OCI-LY3 (cell line): ENCODE data around the gene UQCC5.

ENCODE experiments used
- H2AFZ ChIP-seq: fragments of 200-600, 300-600 bp; shearing (Covaris generic); 2 replicates; pipeline ENCODE4 v1.6.0; 2014; ENCODE audit warnings: antibody characterized with exemption, low read depth, low read length
- H3K27ac ChIP-seq: fragments of 200-600, 300-600 bp; sonication (generic); 2 replicates; pipeline ENCODE4 v1.5.1; 2014; ENCODE audit warnings: mild to moderate bottlenecking, low read length, moderate library complexity, mixed read lengths
- H3K27me3 ChIP-seq: fragments of 200-600, 300-600 bp; sonication (generic); 2 replicates; pipeline ENCODE4 v1.6.1; 2014; ENCODE audit warnings: low read depth, low read length, mixed read lengths
- H3K36me3 ChIP-seq: fragments of 200-600, 300-600 bp; sonication (generic); replicated peaks from 2 replicates; pipeline ENCODE3; 2014; ENCODE audit warnings: low read depth, low read length, mixed read lengths
- H3K4me1 ChIP-seq: fragments of 300-600, 200-600 bp; sonication (generic); 2 replicates; pipeline ENCODE4 v1.6.1; 2014; ENCODE audit warnings: low read length, mixed read lengths
- H3K4me2 ChIP-seq: fragments of 200-600, 300-600 bp; sonication (generic); 2 replicates; pipeline ENCODE4 v1.6.1; 2014; ENCODE audit warnings: low read length, mixed read lengths
- H3K4me3 ChIP-seq: fragments of 300-600, 200-600 bp; sonication (generic); 2 replicates; pipeline ENCODE4 v1.5.1; 2014; ENCODE audit warnings: antibody characterized with exemption, mild to moderate bottlenecking, low read length, moderate library complexity
- H3K79me2 ChIP-seq: fragments of 300-600, 200-600 bp; shearing (Covaris generic); 2 replicates; pipeline ENCODE4 v1.6.1; 2014; ENCODE audit warnings: mild to moderate bottlenecking, low read length, mixed read lengths
- H3K9ac ChIP-seq: fragments of 300-600, 200-600 bp; shearing (Covaris generic); 2 replicates; pipeline ENCODE4 v1.6.0; 2014; ENCODE audit warnings: mild to moderate bottlenecking, low read length, moderate library complexity
- H3K9me3 ChIP-seq: fragments of 200-600, 300-600 bp; shearing (Covaris generic); 2 replicates; pipeline ENCODE4 v1.6.1; 2014; ENCODE audit warnings: low read length, mixed read lengths; ENCODE audit not compliant: insufficient read depth
- H4K20me1 ChIP-seq: fragments of 200-600, 300-600 bp; sonication (generic); 2 replicates; pipeline ENCODE4 v1.6.1; 2016; ENCODE audit warnings: low read length, mixed read lengths; ENCODE audit not compliant: insufficient read depth
- EZH2phosphoT487 ChIP-seq: fragments of 200-600 bp; shearing (Covaris generic); IDR thresholded peaks from 2 replicates; pipeline ENCODE4 v1.6.1; 2018; ENCODE audit warnings: antibody characterized with exemption, mixed run types, low read depth
- TF ChIP-seq, protein P1 (sequence below): fragments of 200-600, 300-600 bp; sonication (generic); IDR thresholded peaks from 2 replicates; pipeline ENCODE4 v1.5.1; 2014; ENCODE audit warnings: antibody characterized with exemption, low read length, low read depth

Gene UQCC5

DNA sequence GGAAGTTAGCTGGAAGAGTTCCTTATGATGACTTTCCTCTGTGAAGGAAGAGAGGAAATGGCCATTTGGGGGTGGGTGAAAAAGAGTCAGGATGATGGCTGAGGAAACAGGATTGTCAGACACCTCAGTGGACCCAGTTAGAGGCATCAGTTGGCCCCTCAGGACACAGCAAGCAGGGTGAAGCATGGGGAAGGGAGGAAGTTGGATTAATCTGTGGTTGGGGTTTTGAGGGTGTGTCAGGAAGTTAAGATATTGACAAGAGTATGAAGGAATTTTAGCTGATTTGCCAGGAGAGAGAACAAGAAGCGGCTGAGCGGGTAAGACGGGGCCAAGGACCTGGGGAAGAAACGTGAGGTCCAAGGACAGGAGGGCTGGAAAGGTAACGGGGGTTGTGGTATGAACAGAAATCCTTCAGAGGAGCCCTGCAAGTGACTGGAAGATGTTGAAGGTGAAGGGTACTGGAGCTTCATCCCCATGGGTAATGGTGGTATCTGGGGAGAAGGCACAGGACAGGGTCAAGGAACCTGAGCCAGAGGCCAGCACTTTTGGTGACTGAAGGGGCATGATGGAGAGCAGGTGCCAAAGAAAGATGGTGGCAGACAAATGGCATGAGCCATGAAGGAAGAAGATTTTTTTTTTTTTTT is 2.7 kb downstream of the UQCC5 start:
- no peak for TF ChIP-seq EZH2phosphoT487
- TF ChIP-seq, protein P1, sequence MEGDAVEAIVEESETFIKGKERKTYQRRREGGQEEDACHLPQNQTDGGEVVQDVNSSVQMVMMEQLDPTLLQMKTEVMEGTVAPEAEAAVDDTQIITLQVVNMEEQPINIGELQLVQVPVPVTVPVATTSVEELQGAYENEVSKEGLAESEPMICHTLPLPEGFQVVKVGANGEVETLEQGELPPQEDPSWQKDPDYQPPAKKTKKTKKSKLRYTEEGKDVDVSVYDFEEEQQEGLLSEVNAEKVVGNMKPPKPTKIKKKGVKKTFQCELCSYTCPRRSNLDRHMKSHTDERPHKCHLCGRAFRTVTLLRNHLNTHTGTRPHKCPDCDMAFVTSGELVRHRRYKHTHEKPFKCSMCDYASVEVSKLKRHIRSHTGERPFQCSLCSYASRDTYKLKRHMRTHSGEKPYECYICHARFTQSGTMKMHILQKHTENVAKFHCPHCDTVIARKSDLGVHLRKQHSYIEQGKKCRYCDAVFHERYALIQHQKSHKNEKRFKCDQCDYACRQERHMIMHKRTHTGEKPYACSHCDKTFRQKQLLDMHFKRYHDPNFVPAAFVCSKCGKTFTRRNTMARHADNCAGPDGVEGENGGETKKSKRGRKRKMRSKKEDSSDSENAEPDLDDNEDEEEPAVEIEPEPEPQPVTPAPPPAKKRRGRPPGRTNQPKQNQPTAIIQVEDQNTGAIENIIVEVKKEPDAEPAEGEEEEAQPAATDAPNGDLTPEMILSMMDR, result no peak
- peaks cover 20% of the 10 kb centered on the region for H3K4me1 ChIP-seq
- no peak overlapping the region for H3K4me3 ChIP-seq
- H3K27me3 ChIP-seq, result no peaks in the 10 kb centered on the region
- H4K20me1 ChIP-seq, result peaks cover 8% of the 10 kb centered on the region
- H3K27ac ChIP-seq, result no peak overlapping the region
- no peak overlapping the region for H3K4me2 ChIP-seq
- H3K79me2 ChIP-seq, result peaks cover 59% of the 10 kb centered on the region
- H2AFZ ChIP-seq, result no peak overlapping the region
- peaks cover 19% of the 10 kb centered on the region for H3K36me3 ChIP-seq
- no peak overlapping the region for H3K9ac ChIP-seq
- H3K9me3 ChIP-seq, result no peaks in the 10 kb centered on the region

- H3K9ac ChIP-seq, result no peak overlapping the region
- peaks cover 10% of the 10 kb centered on the region for H3K4me1 ChIP-seq
- H3K27me3 ChIP-seq, result no peaks in the 10 kb centered on the region
- no peak overlapping the region for H3K4me2 ChIP-seq
- H3K36me3 ChIP-seq, result peaks cover 25% of the 10 kb centered on the region
- peaks cover 59% of the 10 kb centered on the region for H3K79me2 ChIP-seq
- no peak overlapping the region for H3K4me3 ChIP-seq
- no peak overlapping the region for H2AFZ ChIP-seq
- no peak overlapping the region for H3K27ac ChIP-seq
- peaks cover 8% of the 10 kb centered on the region for H4K20me1 ChIP-seq
- H3K9me3 ChIP-seq, result no peaks in the 10 kb centered on the region
- TF ChIP-seq, protein P1, result no peak
- no peak for TF ChIP-seq EZH2phosphoT487
Observed at GRCh38 chr3:52541050-52541449, 4.6 kb downstream of the UQCC5 start.

DNA sequence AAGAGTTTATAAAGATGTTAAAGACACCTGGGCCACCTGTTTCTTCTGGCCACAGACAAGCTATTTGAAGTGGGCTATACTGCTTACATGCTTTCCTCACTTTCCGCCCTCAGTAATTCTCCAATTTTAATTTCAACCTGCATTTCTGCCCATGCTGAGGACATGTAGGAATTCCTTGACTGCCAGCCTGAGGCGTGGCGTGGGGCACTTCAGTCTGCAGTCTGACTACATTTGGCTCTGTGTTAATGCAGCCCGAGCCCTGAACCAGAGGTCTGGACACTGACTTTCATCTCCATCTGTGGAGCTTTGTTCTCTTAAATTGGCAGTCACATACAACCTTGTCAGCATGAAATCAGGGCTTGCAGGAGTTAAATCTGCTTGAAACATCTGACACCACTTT is 8.5 kb downstream of the UQCC5 start:
- H3K79me2 ChIP-seq, result peaks cover 27% of the 10 kb centered on the region
- H3K4me2 ChIP-seq, result no peak overlapping the region
- H2AFZ ChIP-seq, result no peak overlapping the region
- H3K27me3 ChIP-seq, result no peaks in the 10 kb centered on the region
- H3K4me3 ChIP-seq, result no peak overlapping the region
- TF ChIP-seq, protein P1, result no peak
- no peak for TF ChIP-seq EZH2phosphoT487
- no peaks in the 10 kb centered on the region for H3K4me1 ChIP-seq
- H3K9ac ChIP-seq, result no peak overlapping the region
- H4K20me1 ChIP-seq, result no peaks in the 10 kb centered on the region
- peaks cover 40% of the 10 kb centered on the region for H3K36me3 ChIP-seq
- no peak overlapping the region for H3K27ac ChIP-seq
- H3K9me3 ChIP-seq, result no peaks in the 10 kb centered on the region

GRCh38 chr3:52546111-52546901 is 9.9 kb downstream of the UQCC5 start:
- H3K9ac ChIP-seq, result no peak overlapping the region
- no peaks in the 10 kb centered on the region for H4K20me1 ChIP-seq
- H3K4me2 ChIP-seq, result no peak overlapping the region

More at GRCh38 chr3:52546111-52546901, 9.9 kb downstream of the UQCC5 start:
- Histone ChIP-seq H3K4me1 (no peaks in the 10 kb centered on the region), H3K79me2 (peaks cover 15% of the 10 kb centered on the region), H3K9me3 (no peaks in the 10 kb centered on the region), H3K27ac (no peak overlapping the region), H2AFZ (no peak overlapping the region), H3K27me3 (no peaks in the 10 kb centered on the region), H3K4me3 (no peak overlapping the region), H3K36me3 (peaks cover 32% of the 10 kb centered on the region)
- TF ChIP-seq EZH2phosphoT487, result no peak
- TF ChIP-seq, protein P1, result no peak
